EL (cell line): ENCODE measurements around the gene CES4A.
"Not testable (repeated sequence)": the region's sequence is repeated elsewhere in the genome, so short reads cannot be mapped to it uniquely, and the experiment has no call there.

ENCODE experiments used
- DNase-seq: peaks from one replicate; pipeline ENCODE4 v3.0.0-alpha.2; 2016

CES4A gene

GRCh38 chr16:67024384-67025209, 36.2 kb downstream of the CES4A start:
- no peak for DNase-seq

GRCh38 chr16:67025210-67025550, 36.8 kb downstream of the CES4A start:
- no peak for DNase-seq

GRCh38 chr16:67026570-67026969, 38.2 kb downstream of the CES4A start:
- no peak for DNase-seq

GRCh38 chr16:67027046-67027445, 38.7 kb downstream of the CES4A start:
- DNase-seq: no peak

- no peak for DNase-seq
These were observed 39.8 kb downstream of the CES4A start for GRCh38 chr16:67028167-67028695.

- DNase-seq: peak; percentile 92
These were observed 40.4 kb downstream of the CES4A start, which contains the start of gene CBFB for GRCh38 chr16:67028696-67029253. CBFB (plus strand) TSS chr16:67029149; CDS start chr16:67029408, 259 bp downstream.

GRCh38 chr16:67029254-67030096, 41.1 kb downstream of the CES4A start:
- peak; percentile 58 for DNase-seq

- no peak for DNase-seq
These were observed 42.0 kb downstream of the CES4A start for GRCh38 chr16:67030221-67030962.

GRCh38 chr16:67034487-67034886, 46.1 kb downstream of the CES4A start:
- peak; percentile 61 for DNase-seq

- DNase-seq: no peak
These were observed 47.0 kb downstream of the CES4A start for GRCh38 chr16:67035364-67035763.

GRCh38 chr16:67036323-67036741, 47.9 kb downstream of the CES4A start:
- no peak for DNase-seq

- DNase-seq: no peak
These were observed 51.1 kb downstream of the CES4A start for GRCh38 chr16:67039260-67040020.

- DNase-seq: no peak
These were observed 51.8 kb downstream of the CES4A start for GRCh38 chr16:67040166-67040565.

- DNase-seq: peak; percentile 59
These were observed 52.5 kb downstream of the CES4A start for GRCh38 chr16:67040906-67041305.

GRCh38 chr16:67041520-67041919, 53.1 kb downstream of the CES4A start:
- not testable (repeated sequence) for DNase-seq

- DNase-seq: no peak
These were observed 55.0 kb downstream of the CES4A start for GRCh38 chr16:67043420-67043819.

- no peak for DNase-seq
These were observed 62.4 kb downstream of the CES4A start for GRCh38 chr16:67050796-67051195.

GRCh38 chr16:67052399-67052798, 64.0 kb downstream of the CES4A start:
- DNase-seq: no peak

- no peak for DNase-seq
These were observed 65.5 kb downstream of the CES4A start for GRCh38 chr16:67053767-67054334.

- no peak for DNase-seq
These were observed 66.5 kb downstream of the CES4A start for GRCh38 chr16:67054901-67055300.

- DNase-seq: peak; percentile 95
These were observed 67.5 kb downstream of the CES4A start for GRCh38 chr16:67055712-67056487.
